HG03175 (cell line): ENCODE results near the gene CCDC92B.
"Not testable (repeated sequence)": the region's sequence is repeated elsewhere in the genome, so short reads cannot be mapped to it uniquely, and the experiment has no call there.

ENCODE experiments used
- ATAC-seq: cut with Tn5 transposase; IDR thresholded peaks from one replicate; pipeline ENCODE4 v1.9.1; 2021; ENCODE audit warnings: mild to moderate bottlenecking, moderate library complexity; ENCODE audit not compliant: unreplicated experiment

The CCDC92B gene

GRCh38 chr17:2691069-2691871 is 58.2 kb downstream of the CCDC92B start:
- no peak for ATAC-seq

DNA sequence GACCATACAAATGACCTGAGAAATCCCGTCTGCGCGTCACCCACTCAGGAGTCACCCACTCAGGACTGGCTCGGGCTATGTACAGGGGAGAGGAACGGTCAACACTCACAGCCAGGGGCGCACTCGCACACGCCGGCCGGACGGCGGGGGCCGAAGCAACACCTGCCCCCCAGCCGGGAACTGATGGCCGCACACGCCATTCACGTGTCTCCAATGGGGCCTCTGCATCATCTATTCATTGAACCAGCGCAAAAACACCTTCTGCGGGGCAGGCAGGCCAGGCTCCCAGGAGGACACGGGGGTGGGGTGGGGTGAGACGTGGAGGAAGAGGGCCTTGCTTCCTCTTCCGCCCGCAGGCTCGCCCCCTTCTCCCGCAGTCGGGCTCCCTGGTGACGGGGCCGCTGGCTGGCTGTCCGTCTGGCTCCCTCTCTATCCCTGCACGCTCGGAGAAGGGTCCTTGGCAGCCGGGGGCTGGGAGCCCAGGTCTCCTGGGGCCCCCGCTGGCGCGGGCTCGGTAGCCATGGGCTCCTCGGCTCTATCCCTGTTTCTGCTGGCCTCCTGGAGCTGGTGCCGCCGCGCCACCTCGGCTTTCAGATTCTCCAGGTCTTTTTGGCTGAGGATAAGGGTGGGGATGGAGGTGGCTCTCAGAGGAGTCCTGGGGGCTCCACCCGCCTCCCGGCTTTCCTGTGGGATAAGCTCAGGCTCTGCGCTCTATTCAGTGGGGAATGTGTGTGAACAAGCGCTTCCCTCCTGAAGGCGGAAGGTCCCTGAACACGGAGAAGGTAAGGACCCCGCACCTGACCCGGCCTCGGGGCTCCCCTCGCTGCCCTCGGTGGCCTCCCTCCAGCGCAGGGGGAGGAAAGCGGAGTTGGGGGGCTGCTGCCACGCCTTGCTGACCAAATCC is 59.0 kb downstream of the CCDC92B start:
- no peak for ATAC-seq

DNA sequence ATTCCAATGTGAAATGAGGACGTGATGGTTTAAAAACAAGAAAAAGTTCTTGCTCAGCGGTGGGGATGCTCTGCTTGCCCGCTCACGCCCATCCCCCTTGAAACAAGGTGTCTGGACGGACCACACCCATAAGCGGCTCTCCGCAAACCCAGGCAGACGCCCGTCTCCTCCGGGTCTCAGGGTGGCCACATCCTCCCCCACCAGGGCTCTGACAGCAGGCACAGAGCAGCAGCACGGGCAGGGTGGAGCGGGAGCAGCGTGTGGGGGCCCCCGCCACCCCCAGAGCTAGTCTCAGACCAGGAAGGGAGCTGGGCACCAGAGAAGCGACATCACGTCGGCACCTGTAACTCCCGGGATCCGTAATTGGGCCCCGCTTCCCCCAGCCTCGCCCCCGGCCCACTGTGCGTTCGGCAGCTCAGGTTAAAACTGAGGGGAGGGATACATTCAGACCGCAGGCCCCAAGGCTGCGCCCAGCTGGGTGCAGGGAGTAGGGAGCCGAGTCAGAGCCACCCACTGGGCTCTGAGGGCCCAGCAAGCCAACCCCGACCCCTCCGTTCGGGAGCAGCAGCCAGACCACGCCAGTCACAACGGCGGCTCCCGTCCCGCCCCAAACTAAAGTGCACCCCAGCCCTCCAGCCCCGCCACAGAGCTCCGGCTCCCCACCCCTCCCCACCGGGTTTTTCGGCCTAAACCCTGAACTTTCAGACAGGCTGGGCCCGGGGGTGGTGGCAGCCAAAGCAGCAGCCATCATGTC is 59.9 kb downstream of the CCDC92B start:
- no peak for ATAC-seq

DNA sequence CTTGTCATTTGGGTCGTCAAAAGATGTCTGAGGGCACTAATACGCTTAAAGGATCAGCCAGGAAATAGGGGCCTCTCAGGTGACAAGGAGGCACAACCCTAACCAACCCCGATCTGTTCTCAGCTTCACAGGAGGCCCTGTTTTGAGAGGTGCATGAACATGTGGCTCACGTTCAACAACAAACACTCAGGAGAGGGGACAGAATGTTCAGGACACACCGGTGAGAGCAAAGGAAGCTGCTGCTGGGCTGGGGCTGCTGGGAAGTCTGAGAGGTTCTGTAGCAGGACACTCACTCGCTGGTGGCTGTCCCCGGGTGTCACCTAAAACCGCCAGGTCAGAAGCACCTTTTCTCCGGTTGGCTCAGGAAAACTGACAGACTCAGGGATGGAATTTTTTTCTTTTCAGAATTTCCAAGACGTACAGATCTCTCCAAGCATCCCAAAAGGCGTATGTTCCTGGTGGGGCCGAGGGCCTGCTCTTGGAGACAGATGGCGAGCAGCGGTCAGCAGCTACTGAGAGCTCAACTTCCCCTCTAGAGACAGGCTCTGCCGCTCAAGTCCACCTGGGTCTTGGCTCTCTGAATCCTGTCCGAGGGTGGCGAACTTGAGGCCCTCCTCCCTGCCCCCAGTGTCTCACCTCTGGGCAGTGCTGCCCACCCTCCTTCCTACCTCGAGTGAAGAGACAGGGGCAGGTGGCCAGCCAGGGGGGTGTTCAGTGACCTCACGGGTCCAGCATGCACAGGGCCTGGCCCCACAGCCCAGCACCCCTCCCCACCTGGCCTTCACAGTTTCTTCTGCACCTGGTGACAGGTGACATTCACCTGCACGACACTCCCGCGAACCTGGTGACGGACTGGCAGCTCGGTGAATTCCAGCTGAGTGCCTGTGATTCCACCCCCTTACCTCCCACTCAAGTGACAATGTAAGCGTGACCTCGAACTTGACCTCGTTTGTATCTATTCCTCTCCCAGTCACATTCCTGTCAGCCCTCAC is 60.8 kb downstream of the CCDC92B start:
- no peak for ATAC-seq

GRCh38 chr17:2687074-2687418 is 62.4 kb downstream of the CCDC92B start:
- no peak for ATAC-seq

GRCh38 chr17:2685696-2686095 is 63.8 kb downstream of the CCDC92B start:
- ATAC-seq: no peak

DNA sequence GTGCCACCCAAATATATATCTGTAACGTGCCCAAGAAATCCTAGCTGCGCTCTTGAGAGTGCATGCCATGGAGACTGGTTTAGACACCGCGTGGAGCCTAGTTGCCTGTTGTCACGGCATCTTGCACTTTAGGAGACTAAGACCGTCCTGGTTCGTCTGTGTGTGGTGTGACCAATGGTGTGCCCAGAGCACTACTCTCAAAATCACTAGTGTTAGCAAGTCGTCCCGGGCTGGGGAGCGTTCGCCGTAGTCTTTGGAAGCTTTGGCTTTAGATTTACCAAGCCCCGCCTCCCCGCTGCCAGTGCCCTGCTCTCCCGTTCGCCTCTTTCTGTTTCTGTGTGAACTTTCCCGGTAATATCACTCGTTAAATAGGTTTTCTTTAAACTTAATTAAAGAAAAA is 64.9 kb downstream of the CCDC92B start:
- ATAC-seq: no peak

- ATAC-seq: no peak
These were observed 65.5 kb downstream of the CCDC92B start for GRCh38 chr17:2683912-2684311.

DNA sequence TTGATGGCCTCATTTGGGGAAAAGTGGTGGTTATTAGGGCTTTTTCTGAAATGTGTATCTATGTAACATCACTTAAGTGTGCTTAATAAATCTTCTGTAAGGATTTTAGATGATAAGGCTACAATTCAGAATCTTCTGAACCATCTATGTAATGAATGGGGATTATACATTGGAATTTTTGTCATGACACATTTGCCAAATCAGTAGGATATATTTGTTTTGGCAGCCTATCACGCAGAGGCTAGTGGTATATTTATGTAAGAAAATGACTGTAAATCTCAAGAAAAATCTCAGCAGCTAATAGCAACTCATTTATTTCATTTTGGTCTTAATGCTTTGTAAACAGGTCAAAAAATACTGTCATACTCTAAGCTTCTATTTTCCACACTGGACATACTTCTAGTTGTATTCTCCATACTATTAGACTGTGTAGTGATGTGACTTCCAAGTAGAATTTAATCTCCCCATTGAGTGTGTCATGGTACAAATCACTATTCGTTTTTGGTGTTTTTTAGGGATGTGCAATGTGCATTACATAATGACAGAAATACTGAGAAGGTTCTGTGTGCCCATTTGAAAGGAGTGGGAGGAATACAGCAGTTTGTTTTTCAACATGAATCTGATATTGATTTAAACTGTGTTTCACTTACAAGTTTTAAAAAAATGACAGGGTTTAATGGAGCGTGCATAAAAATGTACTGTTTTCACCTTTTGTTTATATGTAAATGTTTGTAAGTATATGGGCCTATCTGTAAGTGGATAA is 67.1 kb downstream of the CCDC92B start:
- ATAC-seq: no peak

GRCh38 chr17:2681650-2682049 is 67.8 kb downstream of the CCDC92B start:
- ATAC-seq: no peak

- ATAC-seq: no peak
These were observed 68.5 kb downstream of the CCDC92B start for GRCh38 chr17:2680961-2681360.

- ATAC-seq: not testable (repeated sequence)
These were observed 70.2 kb downstream of the CCDC92B start for GRCh38 chr17:2679247-2679646.
